Measurements from ENCODE around the gene GALM. TPM values are rescaled to one million over a fixed set of nuclear protein-coding genes. Genes with fewer than 3 reads are reported as not detected.

GALM gene
- total RNA-seq, result 10 to 100 TPM; 35.5 to 35.8 TPM
- 10 to 100 TPM; 51.2 to 60.4 TPM for polyA plus RNA-seq

DNA sequence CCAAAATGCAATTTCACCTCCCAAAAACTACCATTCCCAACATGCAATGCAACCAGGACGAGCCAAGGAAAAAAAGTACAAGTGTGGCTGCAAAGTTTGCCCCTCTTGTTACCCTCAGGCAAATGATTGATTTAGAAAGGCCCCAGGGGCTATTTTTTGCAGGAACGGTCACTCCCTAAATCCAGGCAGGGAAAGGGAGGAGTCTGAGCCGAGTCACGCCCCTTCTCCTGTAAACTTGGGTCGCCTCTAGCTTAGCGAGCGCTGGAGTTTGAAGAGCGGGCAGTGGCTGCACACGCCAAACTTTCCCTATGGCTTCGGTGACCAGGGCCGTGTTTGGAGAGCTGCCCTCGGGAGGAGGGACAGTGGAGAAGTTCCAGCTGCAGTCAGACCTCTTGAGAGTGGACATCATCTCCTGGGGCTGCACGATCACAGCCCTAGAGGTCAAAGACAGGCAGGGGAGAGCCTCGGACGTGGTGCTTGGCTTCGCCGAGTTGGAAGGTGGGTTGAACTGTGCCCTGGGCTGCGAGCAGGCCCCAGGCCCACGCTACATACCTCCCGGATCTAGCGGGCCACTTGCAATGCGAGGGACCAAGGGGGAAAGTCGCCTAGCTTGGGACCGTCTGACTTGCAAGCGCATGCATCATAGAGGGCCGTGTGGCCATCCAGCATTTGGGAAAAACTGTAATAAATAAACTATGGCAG is at the start of gene GALM:
GALM (plus strand) TSS at position 261 of the 702 bp plus-strand sequence; CDS start at position 309, 48 bp downstream.
- Mint-ChIP-seq H3K4me1 (peaks cover 47 to 80% (median 64%) of the 10 kb centered on the region in 4 donors), H3K4me3 (peak within 1 kb of the TSS; percentile 81 to 97 (median 94)), H3K9me3 (peaks cover 0 to 4% (median 0%) of the 10 kb centered on the region in 8 donors), H3K36me3 (peaks cover 8 to 13% of the 10 kb centered on the region in 2 donors), H3K27me3 (no peaks in the 10 kb centered on the region), H3K27ac (peak within 1 kb of the TSS; percentile 93 to 100 (median 98))
- intact Hi-C loops (cut with micrococcal nuclease), result loop anchor here (2.0 kb wide), 1 partner anchor 17 kb away; no protein-coding TSS in a partner anchor
- peak; percentile 51 to 68 (median 62) for DNase-seq
- Histone ChIP-seq H3K4me1 (ENCODE audit: insufficient read depth, low read length) (peaks cover 73% of the 10 kb centered on the region), H3K36me3 (ENCODE audit: insufficient read depth, low read length) (no peaks in the 10 kb centered on the region), H3K9me3 (ENCODE audit: control insufficient read depth in 1 of 2, low read length in 2 of 2) (no peaks in the 10 kb centered on the region), H3K27ac (ENCODE audit: low read depth, low read length) (peak within 1 kb of the TSS; percentile 73), H3K27me3 (ENCODE audit: insufficient read depth, low read length) (no peaks in the 10 kb centered on the region), H3K4me3 (ENCODE audit: low read length in 2 of 2) (peak within 1 kb of the TSS; percentile 63 to 74)
- ChIA-PET POLR2A (ENCODE audit: partially characterized antibody) (interaction anchor here (0.8 to 8.1 kb wide), 29 partner anchors 9 to 93 kb away, joined by 3 to 227 read pairs (median 11); partner anchors contain the start of genes HNRNPLL and SRSF7), CTCF (ENCODE audit: partially characterized antibody) (interaction anchor here (1.1 to 6.6 kb wide), 18 partner anchors 11 to 84 kb away, joined by 3 to 99 read pairs (median 5); partner anchors contain the start of gene HNRNPLL)

DNA sequence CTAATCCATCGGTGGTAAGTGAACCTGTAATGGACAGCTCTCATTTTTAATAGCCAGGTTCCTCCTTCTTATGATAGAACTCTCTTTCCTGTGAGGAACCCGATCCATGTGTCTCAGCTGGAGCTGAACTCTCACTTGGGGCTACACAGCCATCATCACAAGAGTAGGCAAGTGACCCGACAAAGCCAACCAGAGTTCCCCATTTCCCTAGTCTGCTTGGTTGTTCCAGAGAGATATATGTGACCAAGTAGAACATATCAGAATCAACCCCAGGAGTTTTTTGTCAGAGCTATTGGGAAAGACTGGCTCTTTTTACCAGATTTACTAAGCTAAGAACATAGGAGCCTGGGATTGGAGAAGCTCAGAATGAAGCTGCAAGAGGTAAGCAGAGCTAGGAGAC is 48.6 kb upstream of the GALM start:
- ChIA-PET POLR2A (ENCODE audit: partially characterized antibody) (interaction anchor here (0.8 to 1.4 kb wide), 3 partner anchors 13 to 133 kb away, joined by 3 to 5 read pairs (median 3); no protein-coding TSS in a partner anchor), CTCF (ENCODE audit: partially characterized antibody) (interaction anchor here (0.6 to 2.1 kb wide), 7 partner anchors 11 to 108 kb away, joined by 3 to 6 read pairs (median 4); partner anchors contain the start of gene GALM)
- H3K36me3 ChIP-seq (ENCODE audit: insufficient read depth, low read length), result no peaks in the 10 kb centered on the region
- H3K27me3 ChIP-seq (ENCODE audit: insufficient read depth, low read length), result no peaks in the 10 kb centered on the region
- no peak overlapping the region for H3K27ac ChIP-seq (ENCODE audit: low read depth, low read length)
- Mint-ChIP-seq H3K4me1 (peaks cover 1 to 17% (median 5%) of the 10 kb centered on the region in 4 donors), H3K9me3 (no peaks in the 10 kb centered on the region), H3K4me3 (no peak overlapping the region), H3K36me3 (no peaks in the 10 kb centered on the region), H3K27me3 (no peaks in the 10 kb centered on the region), H3K27ac (no peak overlapping the region)
- no peak overlapping the region for H3K4me3 ChIP-seq (ENCODE audit: low read length in 2 of 2)
- no peak for DNase-seq
- peaks cover 7% of the 10 kb centered on the region for H3K4me1 ChIP-seq (ENCODE audit: insufficient read depth, low read length)
- no peaks in the 10 kb centered on the region for H3K9me3 ChIP-seq (ENCODE audit: control insufficient read depth in 1 of 2, low read length in 2 of 2)
- intact Hi-C loops (cut with micrococcal nuclease), result no loop called here

DNA sequence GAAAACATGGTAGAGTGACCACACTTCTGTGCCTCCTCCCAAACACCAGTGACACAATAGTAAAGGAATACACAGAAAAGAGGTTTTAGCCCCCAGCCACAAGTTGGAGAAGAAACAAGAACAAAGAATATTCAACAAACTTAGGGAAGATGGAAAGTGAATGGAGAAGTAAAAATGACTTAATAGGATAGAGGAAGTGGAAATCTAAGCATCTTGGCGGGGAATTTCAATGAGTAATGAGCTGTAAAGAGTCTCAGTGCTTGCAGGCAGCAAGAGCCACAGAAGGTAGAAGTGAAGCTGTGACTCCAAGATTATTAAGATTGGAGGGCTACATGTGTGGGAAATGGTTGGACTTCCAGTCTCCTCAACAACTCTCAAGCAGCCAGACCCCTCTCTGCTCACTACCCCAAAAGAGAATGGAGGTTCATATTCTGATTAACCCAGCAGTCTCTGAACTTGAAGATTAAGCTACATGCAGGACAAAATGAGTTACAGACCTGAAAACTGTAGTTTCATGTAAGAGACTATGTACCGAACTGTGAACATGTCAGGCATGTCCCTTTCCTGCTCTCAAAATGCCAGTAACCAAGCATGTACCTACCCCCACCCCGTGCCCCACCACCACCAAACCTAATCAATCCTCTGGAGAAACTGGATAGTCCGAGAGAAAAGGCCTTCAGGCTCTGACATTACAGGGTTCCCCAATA is 46.3 kb upstream of the GALM start:
- ChIA-PET CTCF (ENCODE audit: partially characterized antibody) (interaction anchor here (1.1 kb wide), 1 partner anchor 18 kb away, joined by 3 read pairs; no protein-coding TSS in a partner anchor), POLR2A (ENCODE audit: partially characterized antibody) (no interaction called here)
- Histone ChIP-seq H3K4me1 (ENCODE audit: insufficient read depth, low read length) (no peaks in the 10 kb centered on the region), H3K27me3 (ENCODE audit: insufficient read depth, low read length) (no peaks in the 10 kb centered on the region), H3K4me3 (ENCODE audit: low read length in 2 of 2) (no peak overlapping the region), H3K27ac (ENCODE audit: low read depth, low read length) (no peak overlapping the region), H3K9me3 (ENCODE audit: control insufficient read depth in 1 of 2, low read length in 2 of 2) (no peaks in the 10 kb centered on the region), H3K36me3 (ENCODE audit: insufficient read depth, low read length) (no peaks in the 10 kb centered on the region)
- Mint-ChIP-seq H3K27me3 (no peaks in the 10 kb centered on the region), H3K36me3 (no peaks in the 10 kb centered on the region), H3K27ac (no peak overlapping the region), H3K9me3 (no peaks in the 10 kb centered on the region), H3K4me1 (peaks cover 0 to 7% (median 1%) of the 10 kb centered on the region in 4 donors), H3K4me3 (no peak overlapping the region)
- DNase-seq, result no peak
- intact Hi-C loops (cut with micrococcal nuclease), result no loop called here

DNA sequence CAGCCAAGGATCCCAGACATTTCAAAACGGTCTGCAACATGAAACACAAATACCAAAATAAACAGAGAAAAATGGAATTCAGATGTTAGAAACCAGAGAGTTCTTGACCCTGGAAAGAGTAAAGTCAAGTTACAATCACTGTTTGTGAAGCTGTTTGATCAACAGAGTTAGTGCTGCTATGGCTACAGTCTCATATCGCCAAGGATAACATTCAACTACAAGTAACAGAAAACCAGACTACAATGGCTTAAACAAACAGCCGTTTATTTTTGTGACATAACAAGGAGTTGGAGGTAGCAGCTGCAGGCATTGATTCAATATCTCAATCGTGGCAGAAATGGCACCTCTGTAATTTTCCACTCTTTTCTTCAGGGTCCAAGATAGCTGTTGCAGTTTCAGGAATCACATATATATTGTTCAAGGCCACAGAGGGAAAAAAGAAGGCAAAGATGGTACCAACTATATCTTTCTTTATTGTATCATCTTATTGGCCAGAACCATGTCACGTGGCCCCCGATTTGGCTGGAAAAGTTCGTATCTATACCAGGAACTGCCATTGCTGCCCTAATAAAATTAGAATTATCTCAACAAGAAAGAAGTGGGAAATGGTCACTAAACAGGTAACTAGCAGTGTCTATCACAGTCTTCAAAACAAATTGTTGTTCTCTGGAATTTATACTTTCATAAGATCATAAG is 45.5 kb upstream of the GALM start:
- no peaks in the 10 kb centered on the region for H3K27me3 Mint-ChIP-seq
- H3K4me1 ChIP-seq (ENCODE audit: insufficient read depth, low read length), result no peaks in the 10 kb centered on the region
- ChIA-PET CTCF (ENCODE audit: partially characterized antibody) (interaction anchor here (1.1 kb wide), 1 partner anchor 19 kb away, joined by 3 read pairs; no protein-coding TSS in a partner anchor), POLR2A (ENCODE audit: partially characterized antibody) (interaction anchor here (1.2 kb wide), 1 partner anchor 43 kb away, joined by 3 read pairs; no protein-coding TSS in a partner anchor)
- no peak overlapping the region for H3K27ac ChIP-seq (ENCODE audit: low read depth, low read length)
- H3K27ac Mint-ChIP-seq, result peak overlapping the region in 1 of 7 donors; percentile 69
- H3K36me3 ChIP-seq (ENCODE audit: insufficient read depth, low read length), result no peaks in the 10 kb centered on the region
- H3K4me1 Mint-ChIP-seq, result peaks cover 4 to 13% (median 5%) of the 10 kb centered on the region in 4 donors
- no peak overlapping the region for H3K4me3 Mint-ChIP-seq
- H3K36me3 Mint-ChIP-seq, result no peaks in the 10 kb centered on the region
- no peak overlapping the region for H3K4me3 ChIP-seq (ENCODE audit: low read length in 2 of 2)
- intact Hi-C loops (cut with micrococcal nuclease), result no loop called here
- DNase-seq, result no peak
- H3K9me3 ChIP-seq (ENCODE audit: control insufficient read depth in 1 of 2, low read length in 2 of 2), result no peaks in the 10 kb centered on the region
- H3K27me3 ChIP-seq (ENCODE audit: insufficient read depth, low read length), result no peaks in the 10 kb centered on the region
- H3K9me3 Mint-ChIP-seq, result no peaks in the 10 kb centered on the region

DNA sequence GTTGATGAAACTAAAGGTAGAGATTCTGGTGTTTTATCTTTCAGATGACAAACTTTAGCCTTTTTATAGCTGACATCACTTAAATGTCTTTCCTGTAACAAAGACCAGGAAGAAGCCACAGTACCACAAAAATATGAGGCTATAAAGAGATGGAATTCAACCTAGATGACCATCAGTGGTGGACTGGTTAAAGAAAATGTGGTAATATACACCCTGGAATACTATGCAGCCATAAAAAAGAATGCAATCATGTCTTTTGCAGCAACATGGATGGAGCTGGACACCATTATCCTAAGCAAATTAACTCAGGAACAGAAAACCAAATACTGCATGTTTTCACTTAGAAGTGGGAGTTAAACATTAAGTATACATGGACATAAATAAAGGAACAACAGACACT is 44.9 kb upstream of the GALM start:
- no peaks in the 10 kb centered on the region for H3K36me3 ChIP-seq (ENCODE audit: insufficient read depth, low read length)
- H3K27me3 ChIP-seq (ENCODE audit: insufficient read depth, low read length), result no peaks in the 10 kb centered on the region
- Mint-ChIP-seq H3K4me1 (peaks cover 7 to 16% (median 9%) of the 10 kb centered on the region in 4 donors), H3K4me3 (no peak overlapping the region), H3K9me3 (no peaks in the 10 kb centered on the region), H3K36me3 (no peaks in the 10 kb centered on the region), H3K27ac (no peak overlapping the region), H3K27me3 (no peaks in the 10 kb centered on the region)
- peaks cover 5% of the 10 kb centered on the region for H3K4me1 ChIP-seq (ENCODE audit: insufficient read depth, low read length)
- ChIA-PET CTCF (ENCODE audit: partially characterized antibody) (interaction anchor here (0.6 kb wide), 1 partner anchor 89 kb away, joined by 3 read pairs; no protein-coding TSS in a partner anchor), POLR2A (ENCODE audit: partially characterized antibody) (interaction anchor here (0.9 to 1.2 kb wide), 3 partner anchors 10 to 43 kb away, joined by 3 to 5 read pairs (median 3); no protein-coding TSS in a partner anchor)
- H3K27ac ChIP-seq (ENCODE audit: low read depth, low read length), result no peak overlapping the region
- no peak for DNase-seq
- no peaks in the 10 kb centered on the region for H3K9me3 ChIP-seq (ENCODE audit: control insufficient read depth in 1 of 2, low read length in 2 of 2)
- H3K4me3 ChIP-seq (ENCODE audit: low read length in 2 of 2), result no peak overlapping the region
- intact Hi-C loops (cut with micrococcal nuclease), result no loop called here

DNA sequence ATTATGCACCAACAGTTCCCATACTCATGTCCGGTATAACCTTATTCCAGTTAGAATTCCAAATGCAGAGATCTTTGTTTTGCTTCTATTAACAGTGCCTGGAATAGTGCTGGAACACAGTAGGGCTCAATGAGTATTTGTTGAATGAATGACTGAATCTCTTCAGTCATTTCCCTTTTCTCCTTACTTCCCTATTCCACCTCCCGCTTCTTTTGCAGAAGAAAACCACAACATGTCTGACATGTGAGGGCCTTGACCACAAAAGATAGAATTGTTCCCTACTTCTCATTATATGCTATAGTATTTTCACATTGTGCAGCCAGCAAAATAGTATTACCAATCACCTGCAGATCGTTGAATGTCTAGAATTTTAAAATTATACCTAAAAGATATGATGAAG is 43.7 kb upstream of the GALM start:
- H3K27ac ChIP-seq (ENCODE audit: low read depth, low read length), result no peak overlapping the region
- peaks cover 17% of the 10 kb centered on the region for H3K4me1 ChIP-seq (ENCODE audit: insufficient read depth, low read length)
- intact Hi-C loops (cut with micrococcal nuclease), result no loop called here
- peaks cover 18 to 28% (median 20%) of the 10 kb centered on the region in 4 donors for H3K4me1 Mint-ChIP-seq
- H3K27ac Mint-ChIP-seq, result no peak overlapping the region
- H3K4me3 Mint-ChIP-seq, result no peak overlapping the region
- no peaks in the 10 kb centered on the region for H3K27me3 ChIP-seq (ENCODE audit: insufficient read depth, low read length)
- no peaks in the 10 kb centered on the region for H3K9me3 ChIP-seq (ENCODE audit: control insufficient read depth in 1 of 2, low read length in 2 of 2)
- H3K36me3 Mint-ChIP-seq, result no peaks in the 10 kb centered on the region
- no peaks in the 10 kb centered on the region for H3K27me3 Mint-ChIP-seq
- no peaks in the 10 kb centered on the region for H3K36me3 ChIP-seq (ENCODE audit: insufficient read depth, low read length)
- POLR2A ChIA-PET (ENCODE audit: partially characterized antibody), result interaction anchor here (1.1 kb wide), 1 partner anchor 11 kb away, joined by 5 read pairs; no protein-coding TSS in a partner anchor
- CTCF ChIA-PET (ENCODE audit: partially characterized antibody), result no interaction called here
- DNase-seq, result no peak
- H3K4me3 ChIP-seq (ENCODE audit: low read length in 2 of 2), result no peak overlapping the region
- H3K9me3 Mint-ChIP-seq, result no peaks in the 10 kb centered on the region
